Stimulated activated CD4-positive, alpha-beta T cell treated with anti-CD3 and anti-CD28 coated beads, Interleukin-4, amount 100 ng/mL, for 24 hours (primary cell): ENCODE measurements around the gene KLF16.

Experiments used
- DNase-seq: peaks from one replicate; pipeline ENCODE4 v3.0.0-alpha.2; 2020

The KLF16 gene

GRCh38 chr19:1818549-1819195 is 44.7 kb downstream of the KLF16 start:
- DNase-seq = no peak

GRCh38 chr19:1817553-1818179 is 45.7 kb downstream of the KLF16 start:
- DNase-seq = no peak

DNA sequence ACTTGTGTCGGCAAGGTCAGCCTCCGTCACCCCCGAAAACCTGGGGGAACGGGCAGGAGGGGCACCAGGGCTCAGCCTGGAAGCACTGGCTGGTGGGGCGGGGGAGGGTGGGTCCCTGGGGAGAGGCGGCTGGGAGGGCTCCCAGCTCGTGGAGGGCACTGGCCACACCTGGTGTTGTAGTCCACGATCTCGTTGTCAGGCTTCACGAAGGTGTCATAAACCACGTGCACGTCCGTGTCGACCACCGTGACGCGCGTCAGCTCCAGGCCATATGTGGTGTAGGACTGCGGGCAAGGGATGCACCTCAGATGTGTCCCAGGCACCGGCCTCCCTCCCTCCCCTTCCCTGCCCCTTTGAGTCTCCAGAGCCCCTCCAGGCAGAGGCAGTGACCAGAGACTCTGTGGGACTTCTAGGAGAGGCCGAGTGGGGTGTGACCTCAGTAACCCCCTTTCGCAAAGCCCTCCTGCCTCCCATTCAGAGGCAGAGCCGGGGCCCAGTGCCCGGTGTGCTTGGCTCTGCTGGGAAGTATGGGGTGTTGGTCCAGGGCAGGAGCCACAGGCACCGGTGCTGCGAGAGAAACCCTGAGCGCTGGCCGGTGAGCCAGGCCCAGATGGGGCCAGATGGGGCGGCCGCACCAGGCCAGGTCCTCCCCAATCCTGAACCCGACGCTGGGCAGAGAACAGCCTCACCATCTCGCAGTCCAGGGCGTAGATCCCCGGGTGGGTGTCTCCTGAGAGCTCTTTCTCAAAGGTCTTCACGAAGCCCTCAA is 46.7 kb downstream of the KLF16 start:
- no peak for DNase-seq

DNA sequence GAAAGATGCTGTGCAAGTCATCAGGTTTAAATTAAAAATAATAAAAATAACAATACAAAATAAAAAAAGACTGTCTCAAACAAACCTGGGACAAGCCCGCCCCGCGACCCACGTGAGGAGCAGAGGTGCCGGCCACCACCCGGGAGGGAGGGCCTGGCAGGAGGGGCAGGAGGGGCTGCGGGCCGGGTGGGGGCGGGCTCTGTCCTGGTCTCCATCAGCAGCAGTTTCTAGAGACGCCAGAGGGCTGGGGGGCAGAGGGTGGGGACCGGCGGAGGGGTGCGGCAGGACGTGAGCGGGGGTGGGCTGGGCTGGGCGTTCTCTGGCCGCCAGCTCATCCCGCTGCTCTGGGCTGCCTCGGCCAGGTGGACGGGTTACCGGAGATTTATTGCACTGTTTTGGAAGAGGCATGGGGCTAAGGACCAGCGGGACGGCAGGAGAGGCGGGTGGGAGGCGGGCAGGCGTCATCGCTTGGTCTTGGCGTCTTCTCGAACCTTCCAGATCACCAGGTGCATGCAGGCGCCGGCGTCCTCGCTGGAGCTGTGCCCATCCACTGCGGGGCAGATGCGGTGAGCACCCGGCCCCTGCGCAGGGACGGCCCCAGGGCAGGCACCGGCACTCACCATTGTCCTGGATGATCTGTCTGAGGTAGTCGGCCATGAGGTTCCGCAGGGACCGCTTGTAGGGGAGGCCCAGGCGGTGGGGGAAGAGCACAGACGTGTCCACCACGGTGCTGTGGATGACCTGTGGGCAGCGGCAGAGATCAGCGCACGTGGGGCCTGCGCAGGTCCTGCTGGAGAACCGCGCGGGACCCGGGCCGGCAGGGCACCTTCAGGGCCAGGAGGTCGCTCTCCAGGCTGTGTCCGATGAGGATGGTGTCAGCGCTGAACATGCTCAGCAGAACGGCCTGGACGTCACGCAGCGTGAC is 47.5 kb downstream of the KLF16 start:
- no peak for DNase-seq

DNA sequence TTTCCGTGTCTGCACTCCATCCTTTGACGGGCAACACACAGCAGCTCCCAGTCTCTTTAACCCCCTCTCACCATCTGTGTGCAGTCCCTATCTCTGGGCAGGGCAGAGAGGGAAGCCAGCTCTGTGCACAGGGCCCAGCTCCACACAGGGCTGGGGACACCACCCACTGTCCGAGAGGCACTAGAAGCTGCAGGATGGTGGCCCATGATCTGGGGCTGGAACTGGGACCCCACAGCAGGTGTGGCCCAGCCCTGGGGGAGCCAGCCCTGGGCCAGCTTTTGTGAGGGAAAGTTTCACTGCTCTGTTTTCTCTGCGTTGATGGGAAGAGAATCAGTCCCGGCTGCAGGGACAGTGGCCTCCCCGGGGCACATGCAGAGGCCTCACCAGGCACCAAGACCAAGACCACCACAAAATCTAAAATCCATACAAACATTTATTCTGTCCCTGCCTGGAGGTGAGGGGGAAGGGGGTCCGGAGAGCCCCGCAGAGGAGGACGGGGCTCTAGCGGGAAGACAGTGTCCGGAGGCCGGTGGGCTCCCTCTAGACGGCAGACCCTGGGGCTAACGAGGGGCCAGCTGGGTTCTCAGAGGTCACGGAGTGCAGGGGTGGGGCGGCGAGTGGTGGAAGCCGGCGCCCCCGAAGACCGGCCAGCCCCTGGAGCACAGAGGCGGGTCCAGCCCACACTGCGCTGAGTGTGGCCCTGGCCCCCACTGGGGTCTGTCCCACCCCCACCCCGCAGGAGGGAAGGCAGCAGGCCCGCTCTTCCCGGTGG is 48.4 kb downstream of the KLF16 start:
- DNase-seq = no peak

DNA sequence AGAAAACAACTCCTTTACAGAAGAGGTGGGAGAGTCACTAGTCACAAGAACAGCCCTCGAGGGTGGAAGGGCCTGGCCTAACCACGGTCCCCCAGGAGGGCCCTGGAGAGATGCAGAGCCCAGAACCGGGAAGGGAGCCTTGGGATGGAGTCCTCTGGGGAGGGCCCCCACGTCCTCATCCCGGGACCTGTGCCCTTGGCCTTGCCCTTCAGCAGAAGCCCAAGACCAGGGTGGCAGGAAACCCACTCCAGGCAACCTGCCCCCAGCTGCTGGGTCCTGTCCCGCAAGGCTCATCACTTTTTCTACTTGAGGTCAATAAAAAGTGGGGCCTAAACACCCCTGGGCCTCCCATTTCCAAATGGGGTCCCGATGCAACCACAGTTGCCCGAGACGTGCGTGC is 49.0 kb downstream of the KLF16 start:
- DNase-seq = no peak

GRCh38 chr19:1813192-1814182 is 49.9 kb downstream of the KLF16 start:
- no peak for DNase-seq

DNA sequence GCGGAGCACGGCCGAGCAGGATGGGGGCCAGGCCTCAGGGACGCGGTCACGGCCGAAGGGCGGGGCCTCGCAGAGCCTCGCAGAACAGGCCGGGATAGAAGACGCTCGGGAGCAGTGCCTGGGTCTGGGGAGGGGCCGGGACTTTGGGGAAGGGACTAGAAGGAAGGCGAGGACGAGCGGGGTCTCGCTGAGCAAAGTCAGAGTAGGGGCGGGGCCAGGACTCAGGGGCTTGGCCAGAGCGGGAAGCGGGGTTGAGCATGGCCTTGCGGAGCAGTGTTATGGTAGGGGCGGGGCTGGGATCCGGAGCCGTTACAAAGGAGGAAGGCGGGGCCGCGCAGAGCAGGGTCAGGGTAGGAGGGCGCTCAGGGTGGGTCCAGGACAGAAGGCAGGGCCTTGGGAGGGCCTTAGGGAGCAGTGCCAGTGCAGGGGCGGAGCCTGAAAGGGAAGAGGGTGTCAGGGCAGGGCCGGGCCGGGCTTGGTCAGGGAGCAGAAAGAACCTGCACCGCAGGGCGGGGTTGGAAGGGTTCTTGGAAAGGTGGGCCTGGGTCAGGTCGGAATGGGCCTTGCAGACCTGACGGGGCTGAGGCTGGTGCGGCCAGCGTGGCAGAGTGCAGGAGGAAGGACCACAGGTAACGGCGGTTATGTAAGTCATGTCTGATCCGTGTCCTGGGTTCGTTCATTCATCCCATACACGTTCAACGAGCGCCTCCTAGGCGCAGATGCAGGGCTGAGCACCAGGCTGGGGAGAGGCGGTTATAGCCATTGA is 50.8 kb downstream of the KLF16 start:
- DNase-seq = peak; percentile 82

DNA sequence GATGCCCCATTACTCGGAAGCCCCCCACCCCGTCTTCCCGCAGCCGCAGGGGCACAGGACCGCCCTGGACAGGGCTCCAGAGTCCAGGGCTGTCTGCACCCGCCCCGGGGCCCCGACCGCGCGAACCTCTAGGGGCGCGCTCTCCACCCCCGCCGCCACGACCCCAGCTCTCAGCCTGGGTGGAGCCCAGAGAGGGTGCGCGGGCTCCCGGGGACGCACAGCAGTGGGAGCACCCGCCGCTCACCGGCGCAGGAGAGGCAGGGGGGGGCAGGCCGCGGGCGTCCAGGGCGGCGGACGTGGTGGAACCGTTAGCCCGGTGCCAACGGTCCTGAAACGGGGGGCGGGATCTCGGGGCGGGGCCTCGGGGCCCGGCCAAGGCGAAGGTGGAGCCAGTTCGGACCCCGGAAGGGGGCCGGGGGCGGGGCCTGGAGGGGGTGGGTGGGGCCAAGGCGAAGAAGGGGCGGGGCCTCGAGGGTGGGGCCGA is 51.4 kb downstream of the KLF16 start, which contains the start of gene ATP8B3:
Gene ATP8B3, minus strand, starts transcription at position 335 of the 484 bp plus-strand sequence. CDS start 540 bp downstream, outside the sequence.
- no peak for DNase-seq

- peak; percentile 64 for DNase-seq
Observed at GRCh38 chr19:1811472-1811894, 51.9 kb downstream of the KLF16 start.

- DNase-seq = no peak
Observed at GRCh38 chr19:1810439-1811160, 52.8 kb downstream of the KLF16 start.

DNA sequence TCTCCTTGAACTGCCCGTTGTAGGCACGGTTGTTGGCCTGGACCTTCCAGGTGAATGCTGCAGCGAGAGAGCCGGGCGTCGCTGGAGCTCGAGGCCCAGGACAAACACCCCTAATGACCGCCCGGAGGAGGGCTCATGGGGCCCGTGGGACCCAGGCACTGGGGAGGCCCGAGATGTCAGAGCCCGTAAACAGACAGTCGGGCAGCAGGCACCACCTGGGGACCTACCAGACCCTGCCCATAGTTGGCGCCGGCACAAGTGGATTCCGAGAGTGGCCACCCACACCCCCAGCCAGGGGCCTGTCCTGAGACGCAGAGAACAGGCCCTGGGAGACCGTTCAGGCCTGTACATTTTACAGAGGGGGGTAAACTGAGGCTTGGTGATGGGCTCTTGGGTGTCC is 53.7 kb downstream of the KLF16 start:
- no peak for DNase-seq

- no peak for DNase-seq
Observed at GRCh38 chr19:1808395-1808731, 55.0 kb downstream of the KLF16 start.

DNA sequence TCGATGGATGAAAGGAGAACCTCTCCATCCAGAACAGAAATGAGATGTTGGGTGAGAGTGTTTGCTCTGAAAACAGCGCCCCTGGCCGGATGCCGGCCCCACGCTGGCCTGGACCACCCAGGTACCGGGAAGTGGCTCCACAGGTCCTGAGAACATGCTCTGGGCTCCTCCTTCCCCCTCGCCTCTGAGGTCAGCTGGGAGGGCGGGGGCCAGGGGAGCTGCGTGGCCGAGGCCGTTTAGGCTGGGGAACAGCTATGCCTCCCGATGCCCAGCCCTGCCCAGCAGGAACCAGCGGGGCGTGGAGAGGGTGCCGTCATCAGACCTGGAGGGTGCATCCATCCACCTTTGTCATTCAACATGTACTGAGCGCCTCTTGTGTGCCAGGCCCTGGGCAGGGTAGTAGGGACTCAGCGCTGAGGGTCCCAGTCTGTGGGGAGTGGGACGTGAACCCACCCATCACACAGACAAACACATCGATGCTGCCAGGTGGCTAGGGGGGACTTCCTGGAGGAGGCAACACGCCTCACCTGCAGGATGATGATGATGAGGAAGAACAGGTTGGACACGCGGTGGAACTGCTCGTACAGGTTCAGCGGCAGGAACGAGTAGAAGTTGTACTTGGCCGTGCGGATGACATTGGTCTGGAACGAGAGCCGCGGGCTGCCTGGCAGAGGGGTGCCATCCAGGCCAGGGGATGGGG is 55.5 kb downstream of the KLF16 start:
- DNase-seq = no peak

DNA sequence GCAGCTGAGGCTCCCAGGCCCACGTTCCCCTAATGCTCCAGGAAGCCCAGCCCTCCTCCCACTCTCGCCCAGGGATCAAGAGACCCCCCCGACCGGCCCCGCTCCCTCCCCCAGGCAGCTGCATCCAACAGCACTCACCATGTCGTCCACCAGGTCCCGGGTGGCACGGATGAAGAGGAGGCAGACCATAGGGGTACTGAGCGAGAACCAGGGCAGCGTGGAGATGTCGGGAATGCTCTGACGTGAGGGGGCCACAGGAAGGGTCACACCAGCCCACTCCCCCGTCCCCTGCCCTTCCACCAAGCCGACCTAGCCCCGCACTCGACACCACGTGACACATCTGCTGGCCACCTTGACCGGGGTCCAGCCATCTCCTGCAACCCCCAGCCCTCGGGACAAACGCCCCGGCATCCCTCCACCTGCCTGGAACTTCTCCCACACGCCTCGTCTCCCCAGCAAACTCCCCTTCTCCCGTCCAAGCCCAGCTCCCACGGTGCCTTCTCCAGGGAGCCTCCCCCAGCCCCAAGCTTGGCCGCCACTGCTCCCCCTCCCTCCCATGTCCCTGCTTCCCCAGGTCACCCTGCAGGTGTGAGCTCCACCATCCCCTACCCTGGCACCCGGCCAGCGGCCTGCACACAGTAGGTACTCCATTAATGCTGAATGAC is 56.2 kb downstream of the KLF16 start:
- DNase-seq = no peak

DNA sequence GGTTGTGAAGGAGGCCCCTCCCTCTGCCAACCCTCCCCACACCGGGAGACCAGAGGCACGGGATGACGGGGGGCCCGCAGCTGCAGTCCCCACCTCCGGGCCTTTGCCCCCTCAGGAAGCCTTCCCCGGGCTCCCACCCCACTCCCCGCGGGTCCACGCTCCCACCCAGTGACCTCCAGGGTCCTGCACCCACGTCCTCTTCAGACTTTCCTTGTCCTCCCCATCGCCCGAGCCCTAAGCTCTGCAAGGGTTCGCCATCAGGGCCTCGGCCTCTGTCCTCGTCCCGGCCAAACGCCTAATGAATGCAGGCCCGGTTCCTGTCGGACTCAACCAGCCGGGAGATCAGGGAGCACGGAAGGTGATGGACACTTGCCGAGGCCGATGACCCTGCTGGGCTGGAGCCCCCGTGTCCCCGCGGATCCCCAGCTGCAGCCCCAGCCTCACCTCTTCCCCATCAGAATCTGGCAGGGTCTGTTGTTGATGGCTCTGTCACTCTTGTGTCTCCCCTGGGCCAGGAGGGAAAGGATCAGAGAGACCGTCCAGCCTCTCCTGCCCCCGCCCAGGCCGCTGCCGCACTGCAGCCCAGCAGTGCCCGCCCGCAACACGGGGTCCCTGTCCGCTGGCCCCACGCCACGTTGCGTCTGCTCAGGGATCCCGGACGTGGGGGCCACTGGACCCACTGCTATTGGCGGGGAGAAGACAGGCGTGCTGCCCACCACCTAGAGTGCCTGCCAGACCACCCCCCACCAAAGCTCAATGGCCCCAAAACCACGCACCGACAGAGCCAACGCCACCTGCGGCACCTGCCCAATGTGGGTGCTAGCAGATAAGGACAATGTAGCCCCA is 57.0 kb downstream of the KLF16 start:
- no peak for DNase-seq
